Stimulated activated CD4-positive, alpha-beta T cell treated with anti-CD3 and anti-CD28 coated beads, TNF-alpha, amount 100 ng/mL, for 1 hour (primary cell): ENCODE measurements around the gene ANKS1B.
"Not testable (repeated sequence)": the region's sequence is repeated elsewhere in the genome, so short reads cannot be mapped to it uniquely, and the experiment has no call there.

Experiments
- DNase-seq, 3 donors: peaks; one replicate each; pipeline ENCODE4 v3.0.0-alpha.2; 2020; ENCODE audit warnings: low read depth in 3 of 3, low spot score in 1 of 3

The ANKS1B gene

DNA sequence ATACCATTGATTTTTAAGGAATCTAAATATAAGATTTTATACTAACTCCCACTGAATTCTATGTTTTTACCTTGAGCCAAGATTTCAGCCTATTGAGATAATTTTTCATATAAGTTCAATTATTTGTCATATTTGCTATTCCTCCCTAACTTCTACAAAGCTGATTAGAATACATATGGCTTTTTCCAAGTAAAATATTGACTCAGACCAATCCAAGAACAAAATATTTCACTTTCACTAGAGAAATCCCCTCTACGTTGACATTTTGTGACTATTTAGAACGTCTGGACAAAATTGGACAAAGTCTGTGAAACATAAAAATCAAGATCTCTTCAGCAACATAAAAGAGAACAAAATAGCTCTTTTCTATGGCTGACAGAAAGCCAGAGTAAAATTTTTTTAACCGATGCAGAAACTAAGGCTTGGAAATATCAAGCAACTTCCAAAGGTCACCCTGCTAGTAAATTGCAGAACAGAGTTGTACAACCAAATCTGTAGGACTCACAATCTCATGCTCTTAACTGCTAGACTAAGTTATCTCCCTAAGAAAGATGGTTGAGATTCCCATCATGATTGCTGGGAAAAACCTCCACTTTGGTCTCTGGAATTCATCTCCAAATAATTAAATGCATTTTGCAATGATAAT, 219.1 kb downstream of the ANKS1B start:
- DNase-seq = no peak

DNA sequence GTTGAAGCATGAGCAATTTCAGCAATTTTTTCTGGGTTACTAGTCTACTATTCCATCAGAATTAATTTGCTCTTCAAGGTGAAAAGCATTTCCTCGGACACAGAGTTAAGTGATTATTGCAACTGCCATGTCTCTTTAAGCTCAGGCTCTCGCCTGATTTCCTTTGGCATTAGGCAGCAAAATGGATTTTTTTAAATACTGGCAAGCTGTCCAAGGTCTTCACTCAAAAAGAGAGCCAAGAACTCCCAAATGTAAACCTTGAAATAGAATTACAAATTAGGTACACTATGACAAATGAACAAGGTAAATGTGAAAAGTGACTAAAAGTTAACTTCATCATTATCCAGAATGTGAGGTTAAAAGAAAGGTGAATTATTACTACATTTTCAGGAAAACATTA, 225.3 kb downstream of the ANKS1B start:
- DNase-seq = no peak

DNA sequence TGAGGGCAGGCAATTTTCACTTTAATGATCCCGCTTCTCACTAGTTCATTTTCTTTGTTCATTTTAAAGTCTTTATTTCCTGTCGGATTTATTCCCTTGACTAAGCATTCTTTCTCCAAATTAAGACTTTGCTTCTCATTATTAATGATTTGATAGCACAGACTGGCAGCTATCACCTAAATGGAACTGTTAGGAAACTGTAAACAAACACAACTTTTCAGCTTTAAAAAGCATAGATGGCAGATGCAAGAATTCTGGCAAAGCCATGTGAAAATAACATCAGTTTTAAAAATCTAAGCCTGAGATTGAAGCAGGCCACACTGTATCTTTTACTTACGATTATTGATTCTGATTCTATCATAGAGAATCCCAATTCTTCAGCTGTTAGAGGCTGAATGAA, 225.7 kb downstream of the ANKS1B start:
- no peak for DNase-seq

DNA sequence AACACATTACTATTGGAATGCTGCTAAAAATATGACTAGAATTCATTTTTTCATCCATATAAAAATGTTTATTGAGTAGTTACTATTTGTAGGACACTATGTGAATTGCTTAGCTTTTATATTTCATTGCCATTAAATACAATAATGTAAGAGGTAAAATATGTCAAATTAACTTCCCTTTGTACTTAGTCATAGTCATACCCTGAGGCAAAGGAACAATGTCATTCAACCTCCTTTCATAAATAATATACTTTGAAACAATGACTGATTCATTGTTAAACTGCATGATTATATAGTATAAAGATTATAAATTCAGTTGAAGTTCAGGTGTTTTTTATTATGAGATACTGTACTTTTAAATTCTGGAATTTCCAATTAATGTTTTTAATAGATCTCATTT, 232.0 kb downstream of the ANKS1B start:
- DNase-seq = no peak

DNA sequence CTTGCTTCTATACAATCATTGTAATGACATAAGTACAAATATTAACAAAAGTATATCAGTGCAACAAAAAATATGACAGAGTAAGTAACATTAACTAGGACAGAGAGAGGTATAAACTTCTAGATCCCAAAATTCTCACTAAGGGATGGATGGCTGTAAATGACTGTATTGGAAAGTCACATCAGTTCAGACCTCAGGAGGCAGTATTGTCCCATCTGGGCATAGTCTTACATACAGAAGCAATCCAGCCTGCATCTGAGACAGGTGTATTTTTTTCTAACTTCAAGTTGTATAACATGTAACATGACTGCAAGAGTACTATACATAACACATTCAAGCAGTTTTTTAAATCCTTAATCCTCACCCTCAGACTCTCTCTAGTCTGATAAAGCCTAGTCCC, 238.2 kb downstream of the ANKS1B start:
- DNase-seq = no peak

DNA sequence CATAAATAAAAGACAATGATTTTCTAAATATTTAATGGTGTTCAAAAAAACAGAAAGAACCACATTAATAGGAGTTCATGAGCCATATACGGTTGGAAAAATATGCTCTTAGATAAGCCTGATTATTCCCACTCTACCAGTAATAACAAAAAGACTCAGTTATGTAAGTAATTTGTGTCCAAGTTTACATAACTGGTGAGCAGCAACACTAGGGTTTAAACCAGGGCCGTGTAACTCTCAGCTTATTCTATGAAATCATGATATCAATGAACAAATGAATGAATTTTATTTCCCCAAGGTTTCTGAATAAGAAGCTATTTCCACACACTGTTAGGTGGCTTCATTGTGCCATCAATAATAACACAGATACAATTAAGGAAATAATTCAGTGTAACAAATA, 238.8 kb downstream of the ANKS1B start:
- DNase-seq = no peak

DNA sequence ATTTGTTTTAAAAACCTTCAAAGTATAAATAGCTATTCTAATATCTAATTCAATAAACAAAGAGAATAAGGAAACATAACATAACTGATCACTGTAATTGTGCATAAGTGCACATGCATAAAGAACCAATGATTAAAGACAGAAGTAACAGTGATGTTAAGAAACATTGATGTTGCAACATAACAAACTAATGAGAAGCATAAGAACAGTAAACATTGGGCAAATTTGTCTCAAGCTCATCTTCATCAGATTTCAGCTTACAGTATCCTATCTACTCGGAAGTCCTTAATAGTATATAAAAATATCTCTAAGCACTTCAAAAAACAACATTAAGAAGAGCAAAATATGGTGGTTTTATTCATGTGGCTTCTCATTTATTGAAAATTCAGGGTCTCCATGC, 239.6 kb downstream of the ANKS1B start:
- no peak for DNase-seq

DNA sequence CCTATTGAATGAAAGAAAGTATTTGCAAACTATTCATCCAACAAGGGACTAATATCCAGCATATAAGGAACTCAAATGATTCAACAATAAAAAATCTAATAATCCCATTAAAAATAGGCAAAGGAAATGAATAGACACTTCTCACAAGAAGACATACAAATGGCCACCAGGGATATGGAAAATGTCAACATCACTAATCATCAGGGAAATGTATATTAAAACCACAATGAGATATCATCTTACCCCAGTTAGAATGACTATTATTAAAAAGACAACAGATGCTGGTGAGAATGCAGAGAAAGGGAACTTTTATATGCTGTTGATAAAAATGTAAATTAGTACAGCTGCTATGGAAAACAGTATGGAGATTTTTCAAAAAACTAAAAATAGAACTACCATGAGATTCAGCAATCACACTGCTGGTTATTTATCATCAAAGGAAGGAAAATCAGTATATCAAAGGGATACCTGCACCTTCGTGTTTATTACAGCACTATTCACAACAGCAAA, 247.9 kb downstream of the ANKS1B start:
- no peak for DNase-seq

DNA sequence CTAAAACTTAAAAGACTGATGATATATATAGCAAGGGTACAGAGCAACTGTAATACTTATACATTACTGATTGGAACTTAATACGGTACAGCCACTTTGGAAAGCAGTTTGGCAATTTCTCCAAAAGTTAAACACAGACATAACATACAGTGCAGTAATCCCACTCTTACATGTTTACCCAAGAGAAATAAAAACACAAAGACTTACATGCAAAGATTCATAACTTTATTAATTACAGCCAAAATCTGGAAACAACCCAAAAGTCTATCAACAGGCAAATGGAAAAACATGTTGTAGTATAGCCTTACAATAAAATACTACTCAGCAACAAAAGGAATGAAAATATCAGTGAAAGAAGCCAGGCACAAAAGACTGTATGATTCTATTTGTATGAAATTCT, 252.6 kb downstream of the ANKS1B start:
- no peak for DNase-seq

DNA sequence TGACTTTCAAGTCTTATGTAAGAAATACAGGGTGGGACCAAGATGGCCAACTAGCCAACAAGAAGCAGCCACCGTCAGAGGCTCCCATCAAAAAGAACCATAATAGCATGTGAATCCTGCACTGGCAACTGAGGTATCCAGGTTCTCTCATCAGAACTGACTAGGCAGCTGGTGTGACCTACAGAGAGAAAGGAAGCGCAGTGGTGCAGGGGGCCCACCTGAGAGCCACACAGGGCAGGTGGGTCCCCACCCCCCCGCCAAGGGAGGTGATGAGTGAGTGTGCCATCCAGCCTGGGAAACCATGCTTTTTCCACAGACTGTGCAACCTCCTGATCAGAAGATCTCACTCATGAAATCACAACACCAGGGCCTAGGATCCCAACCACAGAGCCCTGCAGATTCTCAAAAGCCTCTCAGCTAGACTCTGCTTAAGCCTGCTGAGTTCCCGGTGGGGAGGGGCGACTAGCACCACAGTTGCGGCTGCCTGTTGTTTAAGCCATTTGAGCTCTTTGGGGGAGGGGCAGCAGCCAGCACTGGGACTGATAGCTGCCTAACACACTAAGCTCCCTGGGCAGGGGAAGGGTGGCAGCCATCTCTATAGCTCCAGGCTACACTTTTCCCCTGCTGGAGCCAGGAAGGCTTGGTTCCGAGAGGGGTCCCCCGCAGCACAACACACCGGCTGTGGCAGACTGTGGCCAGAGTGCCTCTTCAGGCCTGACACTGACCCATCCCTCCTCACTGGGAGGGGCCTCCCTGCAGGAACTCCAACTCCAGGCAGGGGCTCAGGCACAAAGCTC, 261.8 kb downstream of the ANKS1B start:
- DNase-seq = no peak

DNA sequence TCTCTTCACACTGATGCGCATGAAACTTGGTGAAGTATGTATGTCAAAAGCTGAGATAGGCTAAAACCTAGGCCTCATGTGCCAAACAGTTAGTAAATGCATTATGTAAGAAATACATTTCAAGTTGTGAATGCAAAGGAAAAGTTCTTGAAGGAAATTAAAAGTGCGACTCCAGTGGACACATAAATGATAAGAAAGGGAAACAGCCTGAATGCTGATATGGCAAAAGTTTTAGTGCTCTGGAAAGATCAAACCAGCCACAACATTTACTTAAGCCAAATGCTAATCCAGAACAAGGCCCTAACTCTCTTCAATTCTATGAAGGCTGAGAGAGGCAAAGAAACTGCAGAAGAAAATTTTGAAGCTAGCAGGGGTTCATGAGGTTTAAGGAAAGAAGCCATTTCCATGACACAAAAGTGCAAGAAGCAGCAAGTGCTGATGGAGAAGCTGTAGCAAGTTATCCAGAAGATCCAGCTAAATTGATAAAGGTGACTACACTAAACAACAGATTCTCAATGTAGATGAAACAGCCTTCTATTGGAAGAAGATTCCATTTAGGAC, 262.9 kb downstream of the ANKS1B start:
- DNase-seq = no peak

DNA sequence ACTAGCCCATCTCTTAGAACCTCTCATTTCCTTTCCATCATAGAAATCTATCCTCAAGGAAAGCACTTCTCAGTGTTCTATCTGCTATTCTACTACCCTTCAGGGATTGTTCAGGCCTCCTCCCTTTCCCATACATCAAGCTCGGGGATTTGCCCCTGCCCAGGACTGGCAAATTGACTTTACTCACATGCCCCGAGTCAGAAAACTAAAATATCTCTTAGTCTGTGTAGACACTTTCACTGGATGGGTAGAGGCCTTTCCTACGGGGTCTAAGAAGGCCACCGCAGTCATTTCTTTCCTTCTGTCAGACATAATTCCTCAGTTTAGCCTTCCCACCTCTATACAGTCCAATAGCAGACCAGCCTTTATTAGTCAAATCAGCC, 264.7 kb downstream of the ANKS1B start:
- DNase-seq = not testable (repeated sequence)

DNA sequence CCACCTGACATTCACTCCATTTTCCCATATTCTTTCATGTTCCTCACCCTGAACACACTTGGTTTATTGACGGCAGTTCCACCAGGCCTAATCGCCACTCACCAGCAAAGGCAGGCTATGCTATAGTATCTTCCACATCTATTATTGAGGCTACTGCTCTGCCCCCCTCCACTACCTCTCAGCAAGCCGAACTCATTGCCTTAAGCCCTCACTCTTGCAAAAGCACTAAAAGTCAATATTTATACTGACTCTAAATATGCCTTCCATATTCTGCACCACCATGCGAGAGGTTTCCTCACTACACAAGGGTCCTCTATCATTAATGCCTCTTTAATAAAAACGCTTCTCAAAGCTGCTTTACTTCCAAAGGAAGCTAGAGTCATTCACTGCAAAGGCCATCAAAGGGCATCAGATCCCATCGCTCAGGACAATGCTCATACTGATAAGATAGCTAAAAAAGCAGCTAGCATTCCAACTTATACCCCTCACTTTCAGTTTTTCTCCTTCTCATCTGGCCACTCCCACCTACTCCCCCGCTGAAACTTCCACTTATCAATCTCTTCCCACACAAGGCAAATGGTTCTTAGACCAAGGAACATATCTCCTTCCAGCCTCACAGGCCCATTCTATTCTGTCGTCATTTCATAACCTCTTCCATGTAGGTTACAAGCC, 265.2 kb downstream of the ANKS1B start:
- DNase-seq = not testable (repeated sequence)

DNA sequence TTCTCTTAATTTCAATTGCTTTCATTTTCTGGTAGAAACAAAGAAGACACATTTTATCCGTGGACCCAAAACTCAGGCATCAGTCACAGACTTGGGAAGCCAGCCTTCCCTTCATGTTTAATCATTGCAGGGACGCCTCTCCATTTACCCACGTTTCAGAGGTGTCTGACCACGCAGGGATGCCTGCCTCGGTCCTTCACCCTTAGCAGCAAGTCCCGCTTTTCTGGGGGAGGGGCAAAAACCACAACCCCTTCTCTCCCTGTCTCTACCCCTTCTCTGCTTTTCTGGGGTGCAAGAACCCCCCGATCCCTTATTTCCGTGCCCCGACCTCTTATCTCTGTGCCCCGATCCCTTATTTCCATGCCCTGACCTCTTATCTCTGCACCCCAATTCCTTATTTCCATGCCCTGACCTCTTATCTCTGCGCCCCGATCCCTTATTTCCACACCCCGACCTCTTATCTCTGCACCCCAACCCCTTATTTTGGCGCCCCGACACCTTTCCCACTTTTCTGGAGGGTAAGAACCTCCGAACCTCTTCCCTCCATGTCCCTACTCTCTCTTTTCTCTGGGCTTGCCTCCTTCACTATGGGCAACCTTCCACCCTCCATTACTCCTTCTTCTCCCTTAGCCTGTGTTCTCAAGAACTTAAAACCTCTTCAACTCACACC, 268.8 kb downstream of the ANKS1B start:
- not testable (repeated sequence) for DNase-seq

DNA sequence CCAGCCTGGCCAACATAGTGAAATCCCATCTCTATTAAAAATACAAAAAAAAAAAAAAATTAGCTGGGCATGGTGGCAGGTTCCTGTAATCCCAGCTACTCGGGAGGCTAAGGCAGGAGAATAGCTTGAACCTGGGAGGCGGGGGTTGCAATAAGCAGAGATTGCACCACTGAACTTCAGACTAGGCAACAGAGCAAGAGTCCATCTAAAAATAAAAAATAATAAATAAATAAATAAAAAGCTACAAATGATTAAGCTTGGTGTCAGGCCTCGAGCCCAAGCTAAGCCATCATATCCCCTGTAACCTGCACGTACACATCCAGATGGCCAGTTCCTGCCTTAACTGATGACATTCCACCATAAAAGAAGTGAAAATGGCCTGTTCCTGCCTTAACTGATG, 269.8 kb downstream of the ANKS1B start:
- DNase-seq = not testable (repeated sequence)

DNA sequence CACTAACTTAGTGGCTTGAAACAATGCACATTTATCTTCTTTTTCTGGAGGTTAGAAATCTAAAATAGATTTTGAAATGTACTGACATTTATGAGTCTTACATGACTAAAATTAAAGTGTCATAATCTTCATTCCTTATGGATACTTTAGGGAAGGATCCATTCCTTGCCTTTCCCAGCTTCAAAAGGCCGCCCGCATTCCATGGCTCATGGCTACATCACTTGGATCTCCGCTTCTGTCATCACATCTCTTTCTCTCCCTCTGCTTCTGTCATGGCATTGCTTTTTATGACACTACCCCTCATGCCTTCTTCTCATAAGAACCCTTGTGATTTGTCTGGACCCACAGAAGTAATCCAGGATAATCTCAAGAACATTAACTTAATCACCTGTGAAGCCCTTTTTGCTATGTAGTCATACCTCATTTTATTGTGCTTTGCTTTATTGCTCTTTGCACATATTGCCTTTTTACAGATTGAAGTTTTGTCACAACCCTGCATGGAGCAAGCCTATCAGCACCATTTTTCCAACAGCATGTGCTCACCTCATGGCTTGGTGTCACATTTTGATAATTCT, 270.7 kb downstream of the ANKS1B start:
- DNase-seq = no peak

DNA sequence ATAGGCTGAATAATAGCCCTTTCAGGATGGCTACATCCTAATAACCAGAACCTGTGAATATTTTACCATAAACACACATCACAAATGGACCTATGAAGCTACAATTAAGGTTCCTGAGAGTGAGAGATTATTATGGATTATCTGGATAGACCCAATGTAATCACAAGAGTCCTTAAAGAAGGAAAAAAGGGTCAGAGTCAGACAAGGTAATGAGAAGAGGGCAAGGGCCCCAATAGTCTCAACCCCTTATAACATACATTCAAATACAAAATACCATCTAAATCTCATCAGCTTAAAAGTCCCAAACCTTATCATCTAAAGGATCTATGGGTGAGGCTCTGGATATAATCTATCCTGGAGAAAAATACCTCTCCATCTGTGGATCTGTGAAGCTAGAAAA, 272.5 kb downstream of the ANKS1B start:
- DNase-seq = no peak

DNA sequence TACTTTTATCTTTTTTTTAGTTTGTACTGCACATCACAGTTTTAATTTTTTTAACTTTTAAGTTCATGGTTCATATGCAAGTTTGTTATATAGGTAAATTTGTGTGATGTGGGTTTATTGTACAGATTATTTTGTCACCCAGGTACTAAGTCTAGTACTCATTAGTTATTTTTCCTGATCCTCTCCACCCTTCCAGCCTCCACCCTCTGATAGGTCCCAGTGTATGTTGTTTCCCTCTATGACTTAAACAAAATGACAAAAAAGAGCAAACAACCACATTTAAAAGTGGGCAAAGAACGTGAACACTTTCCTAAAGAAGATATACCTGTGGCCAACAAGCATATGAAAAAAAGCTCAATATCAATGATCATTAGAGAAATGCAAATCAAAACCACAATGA, 273.5 kb downstream of the ANKS1B start:
- no peak for DNase-seq

DNA sequence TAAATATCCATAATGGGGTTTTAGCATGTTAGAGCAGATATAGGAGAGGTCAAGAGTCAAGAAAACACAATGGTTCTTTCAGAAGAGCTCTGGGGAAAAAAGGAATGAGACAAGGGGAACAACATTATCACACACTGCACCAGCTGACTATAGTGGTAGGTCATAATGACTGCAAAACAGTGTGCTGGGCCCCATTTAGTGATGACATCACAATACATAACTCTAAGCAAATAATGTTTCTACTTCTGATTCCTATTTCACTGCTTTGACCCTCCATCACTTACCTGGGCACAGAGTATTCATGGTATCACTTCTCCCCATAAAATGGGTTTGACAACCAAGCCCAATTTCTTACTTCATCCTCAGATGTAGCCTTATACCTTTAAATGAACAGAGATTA, 275.1 kb downstream of the ANKS1B start:
- no peak for DNase-seq

DNA sequence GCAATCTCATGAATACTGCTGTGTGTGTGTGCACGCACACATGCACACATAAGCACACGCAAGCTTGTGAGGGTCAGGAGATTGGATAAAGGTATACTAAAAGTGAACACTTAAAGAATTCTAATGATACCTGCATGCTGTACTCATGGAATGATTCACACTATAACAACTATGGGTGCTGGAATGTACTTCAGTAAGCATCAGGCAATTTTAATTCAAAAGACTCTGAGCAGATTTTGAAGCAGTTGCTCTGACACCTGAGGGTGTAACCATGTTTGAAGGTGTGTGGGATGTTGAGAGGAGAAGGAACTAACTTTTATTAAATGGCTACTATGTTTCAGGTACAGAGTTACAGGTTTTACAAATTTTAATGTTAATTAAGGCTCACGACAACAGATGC, 275.6 kb downstream of the ANKS1B start:
- no peak for DNase-seq

DNA sequence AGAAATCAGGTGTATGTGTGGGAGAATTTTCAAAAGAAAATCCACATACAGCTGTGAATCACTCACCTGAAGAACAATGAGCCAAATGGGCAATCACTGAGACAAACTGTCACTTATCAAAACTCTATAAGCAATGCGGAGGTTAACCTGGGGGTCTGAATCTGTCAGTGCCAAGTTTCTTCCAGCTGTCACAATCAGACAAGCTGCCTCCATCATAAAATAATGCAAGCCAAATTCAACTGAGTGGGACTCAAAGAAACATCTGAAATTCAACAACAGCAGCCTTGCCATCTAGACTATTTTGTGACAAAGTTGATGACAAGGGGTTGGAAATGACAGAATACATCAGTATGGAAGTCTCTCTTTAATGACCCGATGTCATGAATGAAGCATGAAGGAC, 276.9 kb downstream of the ANKS1B start:
- no peak for DNase-seq
